ENCODE data around the gene AGFG2.

GRCh38 chr7:100492738-100493475 is 46.1 kb upstream of the AGFG2 start:
- TF ChIP-seq CTCF (conservative IDR thresholded peaks at IDR 0.05; ENCODE audit: low read depth, low read length) (no peak), POLR2A (IDR thresholded peaks at IDR 0.05; ENCODE audit: low read depth, low read length) (no peak), RFX5 (IDR thresholded peaks at IDR 0.05; ENCODE audit: low read depth, low read length) (no peak), BHLHE40 (IDR thresholded peaks at IDR 0.05; ENCODE audit: low read depth, low read length) (no peak), RAD21 (IDR thresholded peaks at IDR 0.05; ENCODE audit: low read length) (no peak), CEBPB (IDR thresholded peaks at IDR 0.05; ENCODE audit: low read depth, low read length) (no peak), CHD1 (IDR thresholded peaks at IDR 0.05; ENCODE audit: low read depth, low read length) (no peak), MXI1 (IDR thresholded peaks at IDR 0.05; ENCODE audit: borderline replicate concordance, low read depth, low read length) (no peak)
